ENCODE results near the gene BTBD7. TPM values are rescaled to one million over a fixed set of nuclear protein-coding genes. Genes with fewer than 3 reads are reported as not detected.

The BTBD7 gene
- total RNA-seq, 1 experiment from 2014 or later, result 30.1 TPM

GRCh38 chr14:93315575-93315974 is 17.3 kb downstream of the BTBD7 start:
- H3K27ac ChIP-seq, result no peak overlapping the region
- CTCF ChIA-PET, result no interaction called here

GRCh38 chr14:93311082-93311481 is 21.8 kb downstream of the BTBD7 start:
- CTCF ChIA-PET, result no interaction called here
- intact Hi-C loops (cut with micrococcal nuclease; ENCODE audit: unreplicated experiment), result no loop called here
- POLR2A ChIA-PET (ENCODE audit: unreplicated experiment), result no interaction called here

More at GRCh38 chr14:93315575-93315974, 17.3 kb downstream of the BTBD7 start:
- H3K4me2 ChIP-seq, result no peak overlapping the region
- no TSS peak for BruUV-seq (replicated peaks)
- POLR2A ChIA-PET (ENCODE audit: unreplicated experiment), result no interaction called here
- intact Hi-C loops (cut with micrococcal nuclease; ENCODE audit: unreplicated experiment), result no loop called here
- no peaks in the 10 kb centered on the region for H3K36me3 ChIP-seq (ENCODE audit: low read depth)
- H3K4me1 ChIP-seq (replicated peaks; ENCODE audit: insufficient read depth), result peaks cover 18% of the 10 kb centered on the region
- H3F3A ChIP-seq (ENCODE audit: insufficient read depth, low read depth), result peaks cover 3% of the 10 kb centered on the region; the same call in 1 of the 2 replicates
- peaks cover 31% of the 10 kb centered on the region for H4K20me1 ChIP-seq (ENCODE audit: insufficient read depth)
- H3K4me3 ChIP-seq, result no peak overlapping the region
- no peak for DNase-seq
- TF ChIP-seq CTCF (conservative IDR thresholded peaks at IDR 0.05) (no peak), EZH2 (IDR thresholded peaks at IDR 0.05; ENCODE audit: low read depth) (no peak)
- H3K79me2 ChIP-seq (ENCODE audit: low read depth), result peaks cover 90% of the 10 kb centered on the region
- H3K9me3 ChIP-seq (ENCODE audit: insufficient read depth, low read depth), result no peaks in the 10 kb centered on the region
- H2AFZ ChIP-seq, result no peak overlapping the region
- no peaks in the 10 kb centered on the region for H3K27me3 ChIP-seq (ENCODE audit: insufficient read depth, low read depth)
- no peaks in the 10 kb centered on the region for H3K9me2 ChIP-seq (ENCODE audit: insufficient read depth)

GRCh38 chr14:93309427-93309966 is 23.3 kb downstream of the BTBD7 start:
- peak in 1 of 2 experiments; percentile 65 for DNase-seq
- no peaks in the 10 kb centered on the region for H3K9me3 ChIP-seq (ENCODE audit: insufficient read depth, low read depth)
- H4K20me1 ChIP-seq (ENCODE audit: insufficient read depth), result peaks cover 22% of the 10 kb centered on the region
- no TSS peak for BruUV-seq (replicated peaks)
- no peaks in the 10 kb centered on the region for H3K27me3 ChIP-seq (ENCODE audit: insufficient read depth, low read depth)
- ChIA-PET CTCF (interaction anchor here (0.7 kb wide), 1 partner anchor 196 kb away, joined by 4 read pairs; no protein-coding TSS in a partner anchor), POLR2A (ENCODE audit: unreplicated experiment) (no interaction called here)
- no peak overlapping the region; the same call in 1 of the 2 replicates for H3K27ac ChIP-seq
- intact Hi-C loops (cut with micrococcal nuclease; ENCODE audit: unreplicated experiment), result loop anchor here (2.0 kb wide), 1 partner anchor 47 kb away; no protein-coding TSS in a partner anchor
- H3K4me1 ChIP-seq (replicated peaks; ENCODE audit: insufficient read depth), result peaks cover 17% of the 10 kb centered on the region; the same call in 1 of the 2 replicates
- no peak overlapping the region for H3K4me2 ChIP-seq
- H3K9me2 ChIP-seq (ENCODE audit: insufficient read depth), result no peaks in the 10 kb centered on the region
- no peak overlapping the region for H2AFZ ChIP-seq
- TF ChIP-seq EZH2 (IDR thresholded peaks at IDR 0.05; ENCODE audit: low read depth), result no peak
- no peak overlapping the region for H3K4me3 ChIP-seq
- no peaks in the 10 kb centered on the region for H3F3A ChIP-seq (ENCODE audit: insufficient read depth, low read depth)
- peaks cover 83% of the 10 kb centered on the region for H3K79me2 ChIP-seq (ENCODE audit: low read depth)
- no peaks in the 10 kb centered on the region for H3K36me3 ChIP-seq (ENCODE audit: low read depth)

More at GRCh38 chr14:93311082-93311481, 21.8 kb downstream of the BTBD7 start:
- Histone ChIP-seq H3K9me3 (ENCODE audit: insufficient read depth, low read depth) (no peaks in the 10 kb centered on the region), H3K27me3 (ENCODE audit: insufficient read depth, low read depth) (no peaks in the 10 kb centered on the region), H3F3A (ENCODE audit: insufficient read depth, low read depth) (no peaks in the 10 kb centered on the region), H3K79me2 (ENCODE audit: low read depth) (peaks cover 84% of the 10 kb centered on the region), H3K9me2 (ENCODE audit: insufficient read depth) (no peaks in the 10 kb centered on the region), H3K4me3 (no peak overlapping the region), H3K4me2 (no peak overlapping the region), H2AFZ (no peak overlapping the region), H3K4me1 (replicated peaks; ENCODE audit: insufficient read depth) (peaks cover 17% of the 10 kb centered on the region; the same call in 1 of the 2 replicates), H3K36me3 (ENCODE audit: low read depth) (no peaks in the 10 kb centered on the region), H3K27ac (0 out of 2 replicates have a peak overlapping the region, but pooled peaks have one; percentile 17), H4K20me1 (ENCODE audit: insufficient read depth) (peaks cover 23% of the 10 kb centered on the region)
- BruUV-seq (replicated peaks), result no TSS peak
- DNase-seq, result no peak
- TF ChIP-seq EZH2 (IDR thresholded peaks at IDR 0.05; ENCODE audit: low read depth), result no peak
- no peak for TF ChIP-seq CTCF (conservative IDR thresholded peaks at IDR 0.05)
